ENCODE data around the gene SLC12A5.
A peak's percentile ranks its signal among the peaks of the same experiment; 100 is the strongest.
"Not testable (repeated sequence)": the region's sequence is repeated elsewhere in the genome, so short reads cannot be mapped to it uniquely, and the experiment has no call there.

SLC12A5 gene

GRCh38 chr20:46028772-46029371 is at the start of gene SLC12A5:
Gene SLC12A5, plus strand, starts transcription at chr20:46029215. Its CDS starts 130 bp downstream, at chr20:46029345.
- no peak for DNase-seq (ENCODE audit: low spot score)

- no peak for DNase-seq (ENCODE audit: low spot score)
Measured at GRCh38 chr20:45981261-45981660, 47.8 kb upstream of the SLC12A5 start.

GRCh38 chr20:45983279-45983743 is 45.7 kb upstream of the SLC12A5 start:
- no peak for DNase-seq (ENCODE audit: low spot score)

- DNase-seq (ENCODE audit: low spot score): no peak
Measured at GRCh38 chr20:45985573-45985972, 43.4 kb upstream of the SLC12A5 start.

- DNase-seq (ENCODE audit: low spot score): peak; percentile 73
Measured at GRCh38 chr20:45987108-45987780, 41.8 kb upstream of the SLC12A5 start.

- not testable (repeated sequence) for DNase-seq (ENCODE audit: low spot score)
Measured at GRCh38 chr20:45988830-45989229, 40.2 kb upstream of the SLC12A5 start.

GRCh38 chr20:45991616-45992015 is 37.4 kb upstream of the SLC12A5 start:
- DNase-seq (ENCODE audit: low spot score): no peak

DNA sequence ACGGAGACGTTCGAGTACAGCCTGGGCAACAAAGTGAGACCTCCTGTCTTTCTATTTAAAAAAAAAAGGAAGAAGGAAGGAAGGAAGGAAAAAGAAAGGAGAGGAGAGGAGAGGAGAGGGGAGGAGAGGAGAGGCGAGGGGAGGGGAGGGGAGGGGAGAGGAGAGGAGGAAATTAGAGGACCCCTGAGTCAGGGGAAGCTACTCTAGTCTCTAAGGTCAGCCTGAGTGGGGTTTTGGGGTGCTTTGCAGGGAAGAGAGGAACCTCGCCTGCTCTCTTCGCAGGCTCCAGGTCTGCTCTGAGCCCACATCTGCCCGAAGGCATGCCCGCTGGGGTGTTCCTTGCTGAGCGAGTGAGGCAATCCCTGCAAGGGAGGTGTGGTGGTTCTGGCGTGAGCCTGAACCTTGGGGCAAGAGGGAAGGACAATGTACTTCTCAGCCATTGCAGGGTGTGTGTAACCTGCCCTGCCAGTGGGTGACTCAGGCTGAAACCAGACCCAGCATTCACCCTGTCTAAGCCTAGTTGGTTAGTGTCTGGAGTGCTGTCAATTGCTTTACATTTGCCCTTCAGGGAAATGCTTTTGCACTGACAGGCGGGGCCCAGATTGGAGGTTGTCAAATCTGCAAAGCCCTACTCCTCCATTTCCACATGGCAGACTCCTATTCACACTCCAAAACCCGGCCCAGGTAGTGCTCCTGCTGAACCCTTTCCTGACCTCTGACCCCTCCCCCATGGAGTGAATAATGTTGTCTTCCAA is 35.6 kb upstream of the SLC12A5 start:
- DNase-seq (ENCODE audit: low spot score): no peak

- DNase-seq (ENCODE audit: low spot score): no peak
Measured at GRCh38 chr20:45994761-45995493, 34.1 kb upstream of the SLC12A5 start.

DNA sequence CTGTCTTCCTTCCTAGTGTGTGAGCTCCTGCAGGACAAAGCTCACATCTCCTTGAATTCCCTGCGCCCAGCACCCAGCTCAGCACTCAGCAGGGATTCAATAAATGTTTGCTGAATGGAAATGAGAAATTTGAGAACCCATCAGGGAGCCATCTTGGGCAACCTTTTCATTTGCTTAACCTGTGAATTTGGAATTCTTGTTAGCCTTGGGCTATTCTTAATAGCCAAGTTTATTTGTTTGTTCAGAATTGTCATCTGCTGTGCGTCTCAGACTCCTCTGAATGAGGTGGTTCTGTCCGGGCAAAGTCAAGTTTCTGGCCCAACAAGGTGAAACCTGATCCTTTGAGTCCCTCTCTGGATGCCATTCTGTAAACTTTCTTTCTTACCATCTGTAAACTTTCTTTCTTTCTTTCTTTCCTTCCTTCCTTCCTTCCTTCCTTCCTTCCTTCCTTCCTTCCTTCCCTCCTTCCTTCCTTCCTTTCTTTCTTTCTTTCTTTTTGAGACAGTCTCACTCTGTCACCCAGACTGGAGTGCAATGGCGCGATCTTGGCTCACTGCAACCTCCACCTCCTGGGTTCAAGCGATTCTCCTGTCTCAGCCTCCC is 33.4 kb upstream of the SLC12A5 start:
- not testable (repeated sequence) for DNase-seq (ENCODE audit: low spot score)

DNA sequence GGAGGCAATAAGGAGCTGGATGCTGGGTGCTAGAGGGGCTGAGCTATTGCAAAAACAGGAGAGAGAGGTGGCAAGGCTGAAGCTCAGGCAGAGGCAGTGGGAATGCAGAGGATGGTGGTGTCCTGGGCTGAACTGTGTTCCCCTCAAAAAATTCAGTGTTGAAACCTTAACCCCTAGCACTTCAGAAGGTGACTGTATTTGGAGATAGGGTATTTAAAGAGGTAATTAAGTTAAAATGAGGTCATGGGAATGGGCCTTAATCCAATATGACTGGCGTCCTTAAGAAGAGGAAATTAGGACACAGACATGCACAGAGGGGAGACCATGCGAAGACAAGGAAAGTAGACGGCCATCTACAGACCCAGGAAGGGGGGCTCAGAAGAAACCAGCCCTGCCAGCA is 31.8 kb upstream of the SLC12A5 start:
- DNase-seq (ENCODE audit: low spot score): no peak

DNA sequence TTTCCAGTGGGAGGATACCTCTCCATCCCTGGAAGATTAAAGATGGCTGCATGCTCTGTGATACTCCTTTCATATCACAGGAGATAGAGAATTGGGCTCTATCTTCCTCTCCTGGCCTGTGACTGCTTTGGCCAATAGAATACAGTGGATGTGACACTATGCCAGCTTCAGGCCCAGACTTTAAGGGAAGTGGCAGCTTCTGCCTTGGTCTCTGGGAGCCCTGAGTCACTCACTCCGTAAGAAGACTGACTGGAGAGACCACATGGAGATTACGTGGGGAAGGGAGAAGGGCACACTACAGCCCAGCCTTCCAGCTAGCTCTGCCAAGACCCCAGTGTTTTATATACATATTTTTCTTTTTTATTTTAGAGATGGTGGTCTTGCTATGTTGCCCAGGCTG is 30.7 kb upstream of the SLC12A5 start:
- no peak for DNase-seq (ENCODE audit: low spot score)

- DNase-seq (ENCODE audit: low spot score): no peak
Measured at GRCh38 chr20:45998761-45999160, 30.3 kb upstream of the SLC12A5 start.

DNA sequence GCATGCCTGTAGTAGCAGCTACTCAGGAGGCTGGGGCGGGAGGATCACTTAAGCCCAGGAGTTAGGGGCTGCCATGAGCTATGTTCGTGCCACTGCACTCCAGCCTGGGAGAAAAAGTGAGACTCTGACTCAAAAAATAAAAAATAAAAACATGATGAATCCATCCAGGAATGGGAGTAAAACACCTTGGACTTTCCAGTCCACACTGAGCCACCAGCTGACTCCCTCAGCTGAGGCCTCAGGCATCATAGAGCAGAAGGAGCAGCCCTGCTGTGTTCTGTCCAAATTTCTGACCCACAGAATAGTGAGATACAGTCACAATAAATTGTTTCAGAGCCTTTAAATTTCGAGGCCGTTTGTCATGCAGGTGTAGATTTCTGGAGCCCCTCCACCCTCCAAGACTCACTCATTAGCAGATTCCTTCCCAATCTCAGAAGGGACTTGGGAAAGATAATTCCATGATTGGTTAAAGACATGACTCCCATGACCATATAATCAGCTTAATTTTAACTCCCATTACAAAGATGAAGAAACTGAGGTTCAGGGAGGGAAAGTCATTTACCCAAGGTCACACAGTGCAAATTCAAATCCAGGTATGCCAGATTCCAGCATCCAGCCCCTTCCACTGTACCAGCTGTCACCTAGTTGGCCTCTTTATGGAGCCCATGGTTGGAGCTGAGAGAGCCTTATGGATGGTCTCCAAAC is 29.3 kb upstream of the SLC12A5 start:
- DNase-seq (ENCODE audit: low spot score): no peak

DNA sequence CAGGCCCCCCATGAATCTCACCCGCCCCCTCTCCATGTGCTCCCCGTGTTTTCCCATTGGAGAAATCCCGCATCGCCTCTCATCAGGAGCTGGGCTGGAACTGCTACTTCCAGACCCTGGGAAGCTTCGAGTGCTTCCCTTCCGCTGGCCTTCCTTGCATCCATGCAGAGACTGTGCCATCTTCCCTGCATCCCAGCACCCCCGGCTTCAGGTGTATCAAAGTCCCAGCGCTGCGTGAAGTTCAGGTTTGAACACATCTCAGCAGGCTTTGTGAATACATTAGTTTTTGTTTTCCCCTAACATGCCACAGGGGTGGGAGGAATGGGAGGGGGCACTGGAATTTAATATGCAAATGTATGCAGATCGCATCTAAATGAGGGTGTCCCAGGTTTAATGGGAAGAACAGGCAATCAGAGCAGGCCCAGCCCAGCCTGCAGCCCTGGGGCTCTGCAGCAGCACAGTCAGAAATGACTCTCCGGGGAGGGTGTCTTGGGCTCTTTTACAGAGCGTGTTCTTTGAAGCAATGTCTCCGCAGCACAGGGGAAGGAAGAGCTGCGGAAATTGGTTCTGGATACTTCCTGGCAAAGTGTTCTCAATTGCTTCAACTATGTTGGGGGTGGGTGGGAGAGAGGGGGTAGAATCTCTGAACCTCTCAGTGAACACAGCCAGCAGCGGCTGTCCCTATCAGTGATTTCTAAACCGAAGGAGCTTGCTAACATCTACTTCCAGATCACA is 28.6 kb upstream of the SLC12A5 start:
- DNase-seq (ENCODE audit: low spot score): no peak

- DNase-seq (ENCODE audit: low spot score): no peak
Measured at GRCh38 chr20:46001498-46001897, 27.5 kb upstream of the SLC12A5 start.

- DNase-seq (ENCODE audit: low spot score): no peak
Measured at GRCh38 chr20:46002008-46002407, 27.0 kb upstream of the SLC12A5 start.

- no peak for DNase-seq (ENCODE audit: low spot score)
Measured at GRCh38 chr20:46004187-46004586, 24.8 kb upstream of the SLC12A5 start.

DNA sequence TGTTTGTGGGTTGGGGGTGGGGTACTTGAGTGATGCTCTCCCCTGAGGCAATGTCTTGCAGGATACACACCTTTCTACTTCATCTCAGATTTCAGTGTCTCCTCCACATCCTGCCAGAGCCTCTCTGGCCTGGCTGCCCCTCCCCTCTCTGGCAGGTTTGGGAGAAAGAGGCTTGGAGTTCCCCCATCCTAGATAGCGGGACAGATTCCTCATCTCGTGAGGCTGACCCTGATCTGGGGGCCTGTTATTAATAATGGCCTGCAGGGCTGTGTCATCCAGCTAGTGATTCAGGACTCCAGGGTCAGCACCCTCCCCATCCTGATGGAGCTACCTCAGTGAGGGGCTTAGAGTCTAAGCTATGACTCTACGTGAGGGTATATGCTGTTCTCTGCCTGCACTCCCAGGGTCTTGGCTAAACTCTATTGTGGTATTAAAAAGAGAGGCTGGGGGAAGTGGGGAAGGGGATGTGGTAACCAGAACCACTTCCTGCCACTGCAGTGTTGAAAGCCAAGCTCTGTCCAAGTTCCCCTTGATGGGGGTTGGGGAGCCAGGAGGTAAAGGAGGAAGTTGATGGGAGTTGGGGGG is 24.0 kb upstream of the SLC12A5 start:
- peak; percentile 38 for DNase-seq (ENCODE audit: low spot score)

DNA sequence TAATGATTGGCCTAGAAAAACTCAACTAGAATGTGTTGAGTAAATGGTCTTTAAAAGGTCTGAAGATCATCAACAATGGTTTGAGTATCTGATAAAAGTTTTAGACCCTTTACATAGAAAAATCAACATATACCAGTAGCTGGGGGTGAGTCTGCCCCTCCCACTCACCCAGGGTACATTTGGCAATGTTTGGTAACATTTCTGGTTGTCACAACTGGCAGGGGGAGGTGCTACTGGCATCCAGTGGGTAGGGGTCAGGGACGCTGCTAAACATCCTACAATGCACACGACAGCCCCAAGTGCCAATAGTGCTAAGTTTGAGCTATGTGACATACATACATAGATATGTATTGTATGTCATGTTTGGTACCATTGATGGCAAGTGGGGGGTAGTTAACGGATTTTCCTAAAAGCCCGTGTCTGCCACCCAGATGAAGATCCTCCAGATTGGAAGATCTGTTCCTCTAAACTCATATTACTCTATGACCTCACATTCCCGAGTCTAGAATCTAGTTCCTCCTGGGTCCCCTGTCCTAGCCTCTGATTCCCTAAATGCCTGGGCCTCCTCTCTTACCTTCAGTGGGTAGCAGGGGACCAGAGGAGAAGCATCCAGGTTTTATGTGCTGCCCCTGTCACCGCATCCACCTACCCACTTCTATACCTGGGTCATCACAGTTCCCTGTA is 22.9 kb upstream of the SLC12A5 start:
- DNase-seq (ENCODE audit: low spot score): no peak
